IPS-11a (cell line): ENCODE measurements around the gene HOXB1.

ENCODE experiments used
- H3K4me3 ChIP-seq: one replicate; pipeline ENCODE4 v1.5.1; 2013; ENCODE audit warnings: low read depth, low read length, control low read depth

Gene HOXB1

DNA sequence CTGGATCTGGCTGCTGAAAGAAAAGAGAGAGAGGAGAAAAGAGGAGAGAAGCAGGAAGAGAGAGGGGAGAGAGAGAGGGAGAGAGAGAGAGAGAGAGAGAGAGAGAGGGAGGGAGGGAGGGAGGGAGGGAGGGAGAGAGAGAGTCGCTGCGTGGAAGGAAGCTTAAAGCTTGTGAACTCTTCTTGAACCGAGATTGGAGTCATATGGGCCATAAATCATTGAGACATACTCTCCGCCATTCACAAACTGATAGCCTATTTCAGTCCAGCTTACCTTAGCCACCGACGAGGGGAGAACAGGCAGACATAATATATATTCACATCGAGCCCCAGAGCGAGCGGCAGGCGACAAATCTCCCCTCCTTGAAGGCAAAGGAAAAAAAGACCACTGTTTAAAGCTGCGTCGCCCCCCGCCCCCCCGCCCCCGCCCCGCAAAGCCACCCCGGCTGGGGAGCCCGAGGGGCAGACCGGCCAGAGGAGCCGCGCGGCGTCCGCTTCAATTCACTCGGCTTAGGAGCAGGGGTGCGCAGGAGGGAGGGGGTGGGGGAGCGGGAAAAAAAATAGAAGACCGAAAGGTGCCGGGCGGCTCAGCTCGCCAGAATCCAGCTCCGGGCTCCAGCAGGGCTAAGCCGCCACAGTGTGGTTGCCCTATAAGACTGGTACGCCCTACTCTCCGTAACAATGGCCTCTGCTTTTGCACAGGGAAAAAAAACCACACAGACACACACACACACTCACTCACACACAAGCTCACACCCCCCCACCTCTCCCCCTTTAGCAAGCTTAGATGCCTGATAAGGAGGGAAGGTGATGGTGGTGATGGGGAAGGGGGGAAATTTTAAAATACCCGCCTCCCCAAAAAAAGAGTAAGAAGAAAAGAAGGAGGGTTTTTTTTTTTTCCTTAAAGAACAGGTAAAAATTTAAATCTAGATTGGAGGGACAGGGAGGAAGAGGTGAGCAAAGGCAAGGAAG lies 24.7 kb upstream of the HOXB1 start:
- no peak overlapping the region for H3K4me3 ChIP-seq

DNA sequence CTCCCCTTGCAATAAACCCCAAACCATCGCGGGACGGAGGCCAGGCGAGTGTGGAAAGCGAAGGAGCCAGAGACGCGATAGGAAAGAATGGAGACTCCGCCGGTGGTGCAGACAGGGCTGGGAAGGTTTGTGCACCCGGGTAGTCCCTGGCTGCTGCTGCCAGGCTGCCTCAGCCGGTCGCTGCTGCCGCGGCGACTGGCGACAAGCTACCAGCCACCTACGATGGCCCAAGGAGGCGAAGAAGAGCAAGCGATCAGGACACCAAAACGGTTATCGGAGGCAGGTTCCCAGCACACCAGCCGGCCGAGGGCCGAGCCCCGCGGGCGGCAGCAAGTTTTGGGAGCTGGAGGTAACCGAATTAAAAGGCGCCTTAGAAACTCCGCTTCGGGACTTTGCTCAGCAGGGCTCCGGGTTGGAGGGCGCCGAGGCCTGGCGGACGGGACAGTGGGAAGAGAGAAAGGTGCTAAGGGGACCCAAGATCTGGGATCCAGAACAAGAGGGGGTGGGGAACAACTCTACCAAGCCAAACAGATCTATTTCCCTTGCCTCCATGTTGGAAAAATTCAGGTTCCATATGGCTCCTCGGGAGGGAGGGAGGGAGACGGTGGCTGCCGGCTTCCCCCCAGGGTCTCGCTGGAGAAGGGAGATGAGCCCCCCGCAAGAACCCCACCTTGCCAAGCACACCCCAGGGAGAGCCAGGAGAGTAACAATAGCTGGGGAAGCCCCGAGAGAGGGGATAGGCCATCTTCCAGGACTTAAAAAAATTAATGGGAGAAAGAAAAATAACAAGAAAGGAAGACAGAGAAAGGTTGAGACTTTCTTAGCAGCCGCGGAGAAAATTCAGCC lies 23.8 kb upstream of the HOXB1 start:
- no peak overlapping the region for H3K4me3 ChIP-seq

DNA sequence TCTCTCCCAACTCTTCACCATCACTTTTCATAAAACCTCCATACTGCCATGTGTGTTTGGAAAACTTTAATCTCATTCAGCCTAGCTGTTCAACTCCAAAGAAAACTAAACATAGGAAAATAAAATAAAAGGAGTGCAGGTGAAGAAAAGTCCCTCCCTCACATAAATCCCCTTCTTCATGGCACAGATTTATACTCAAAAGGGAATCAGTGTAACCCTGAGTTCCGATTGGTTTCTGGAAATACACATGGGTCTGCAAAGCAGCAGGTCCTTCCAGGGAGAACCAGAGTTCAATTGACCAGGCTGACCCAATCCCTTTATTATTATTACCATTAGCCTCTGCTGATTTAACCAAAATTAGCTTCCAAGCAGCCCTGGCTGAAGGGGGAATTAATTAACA lies 23.0 kb upstream of the HOXB1 start:
- H3K4me3 ChIP-seq: no peak overlapping the region

DNA sequence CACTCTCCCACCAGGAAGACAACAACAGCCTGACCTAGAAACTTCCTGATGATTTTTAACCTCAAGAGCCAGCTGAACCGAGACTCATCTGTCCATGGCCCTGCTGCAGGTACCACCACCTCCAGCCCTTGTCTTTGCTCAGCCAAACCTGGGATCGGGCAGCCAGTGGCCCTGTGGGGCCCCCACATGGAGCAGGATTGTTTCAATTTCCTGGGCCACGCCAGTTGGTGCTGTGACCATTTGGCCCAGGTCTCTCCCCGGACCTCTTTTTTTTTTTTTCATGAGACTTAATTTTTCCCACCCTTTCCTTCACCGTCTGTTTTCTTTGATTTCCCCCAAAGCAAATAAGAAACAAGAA lies 22.4 kb upstream of the HOXB1 start:
- H3K4me3 ChIP-seq: no peak overlapping the region

DNA sequence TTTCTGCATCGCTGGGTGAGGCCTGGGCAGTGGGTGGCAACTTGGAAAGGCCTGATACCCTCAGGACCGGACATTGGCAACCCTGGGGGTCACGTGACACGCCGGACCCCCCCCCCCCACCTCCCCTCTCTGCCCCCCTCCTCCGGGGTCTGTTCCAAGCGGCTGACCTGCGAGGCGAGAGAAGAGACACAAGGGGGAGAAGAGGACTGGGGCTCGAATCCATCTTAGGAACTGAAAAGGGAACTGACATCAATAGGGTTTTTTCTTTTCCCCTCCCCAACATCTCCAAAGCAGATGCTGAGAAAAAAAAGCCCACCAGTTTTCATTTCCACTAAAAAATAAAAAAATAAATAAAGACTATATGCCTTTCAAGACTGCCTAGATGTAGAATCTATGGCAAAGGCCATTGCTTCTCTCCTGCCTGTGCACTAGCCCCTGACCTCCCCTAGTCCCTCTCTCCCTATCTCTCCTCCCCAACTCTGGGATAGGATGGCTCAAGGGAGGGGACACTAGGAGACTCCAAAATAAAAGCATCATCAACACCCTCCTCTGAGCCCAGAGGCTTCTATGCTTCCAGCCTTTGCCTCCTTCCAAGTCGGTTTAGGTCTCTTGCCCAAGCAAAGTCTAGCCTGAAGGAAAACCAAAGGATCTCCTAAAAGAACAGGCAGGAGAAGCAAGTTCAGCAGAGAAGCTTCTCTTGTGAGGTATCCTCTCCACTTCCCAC lies 21.8 kb upstream of the HOXB1 start:
- no peak overlapping the region for H3K4me3 ChIP-seq

DNA sequence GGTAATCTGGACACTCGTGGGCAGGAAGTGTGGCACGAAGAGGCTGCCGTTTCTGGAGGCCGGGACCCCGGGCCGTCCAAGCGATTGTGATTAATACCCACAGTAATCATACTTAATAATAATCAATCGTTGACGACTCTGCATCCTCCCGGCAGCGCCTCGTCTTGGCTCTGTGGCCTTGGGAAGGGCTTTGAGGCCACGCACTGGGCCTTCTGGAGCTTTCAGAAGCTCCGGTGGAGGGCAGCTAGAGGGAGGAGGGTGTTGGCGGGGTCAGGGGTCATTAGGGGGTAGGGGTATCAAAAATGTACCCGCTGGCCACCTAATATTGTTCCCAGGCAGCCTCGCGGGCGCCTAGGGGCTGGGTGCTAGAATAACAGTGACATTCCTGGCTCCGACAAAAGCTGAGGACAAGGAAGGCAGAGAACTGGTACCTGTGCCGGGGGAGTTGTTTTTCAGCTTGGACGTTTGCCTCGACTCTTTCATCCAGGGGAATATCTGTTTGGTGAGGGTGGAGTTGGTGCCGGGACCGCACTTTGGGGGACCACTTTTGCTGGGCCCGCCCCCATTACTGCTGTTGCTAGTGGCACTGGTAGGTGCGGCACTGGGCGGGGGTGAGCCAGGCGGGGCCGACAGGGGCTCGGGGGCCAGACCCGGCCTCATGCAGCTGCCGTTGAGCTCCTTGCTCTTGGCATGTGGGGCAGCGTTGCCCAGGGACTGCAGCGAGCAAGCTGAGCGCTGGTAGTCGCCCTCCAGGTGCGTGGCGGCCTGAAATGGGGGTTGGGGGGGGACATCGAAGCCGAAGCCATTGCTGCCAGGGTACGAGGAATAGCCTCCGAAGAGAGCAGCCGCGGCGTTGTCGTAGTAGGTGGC lies 21.0 kb upstream of the HOXB1 start:
- H3K4me3 ChIP-seq: no peak overlapping the region

DNA sequence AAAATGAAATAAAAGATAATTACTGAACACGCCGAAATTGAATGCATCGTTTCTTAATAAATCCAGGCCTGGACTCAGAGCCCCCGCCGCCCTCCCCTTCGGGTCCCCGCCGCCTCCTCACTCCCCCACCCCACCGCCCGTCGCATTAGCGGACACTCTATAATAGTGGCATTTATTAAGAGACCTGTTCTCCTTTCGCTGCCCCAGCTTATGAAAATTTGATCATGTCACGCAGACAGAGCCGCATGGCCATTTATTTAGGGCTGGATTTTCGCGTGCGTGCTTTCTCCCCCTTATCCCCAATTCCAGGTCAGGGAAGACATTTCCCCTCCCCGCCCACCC lies 20.4 kb upstream of the HOXB1 start:
- H3K4me3 ChIP-seq: no peak overlapping the region

DNA sequence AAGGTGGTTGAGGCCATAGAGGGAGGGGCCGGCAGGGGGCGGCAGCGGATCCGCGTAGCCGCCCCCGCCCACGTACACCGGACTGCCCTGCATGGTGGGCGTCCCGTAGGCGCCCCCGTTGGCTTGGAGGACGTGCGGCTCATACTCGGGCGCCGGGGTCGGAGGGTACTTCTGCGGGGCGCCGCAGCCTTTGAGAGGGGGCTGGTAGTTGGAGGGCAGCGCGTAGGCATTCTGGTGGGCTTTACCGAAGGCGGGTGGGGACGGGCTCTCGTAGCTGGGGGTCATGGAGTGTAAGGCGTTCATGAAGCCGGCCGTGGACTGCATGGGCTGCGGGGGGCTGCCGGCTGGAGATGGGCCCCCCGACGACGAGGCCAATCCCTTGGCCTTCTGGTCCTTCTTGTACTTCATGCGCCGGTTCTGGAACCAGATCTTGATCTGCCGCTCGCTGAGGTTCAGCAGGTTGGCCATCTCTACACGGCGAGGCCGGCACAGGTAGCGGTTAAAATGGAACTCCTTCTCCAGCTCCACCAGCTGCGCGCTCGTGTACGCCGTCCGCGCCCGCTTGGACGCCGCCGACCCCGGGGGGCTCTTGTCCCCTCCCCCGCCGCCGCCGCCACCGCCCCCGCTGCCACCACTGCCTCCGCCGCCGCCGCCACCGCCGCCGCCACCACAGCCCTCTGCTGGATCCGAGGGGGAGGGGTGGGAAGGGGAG lies 19.8 kb upstream of the HOXB1 start:
- no peak overlapping the region for H3K4me3 ChIP-seq

DNA sequence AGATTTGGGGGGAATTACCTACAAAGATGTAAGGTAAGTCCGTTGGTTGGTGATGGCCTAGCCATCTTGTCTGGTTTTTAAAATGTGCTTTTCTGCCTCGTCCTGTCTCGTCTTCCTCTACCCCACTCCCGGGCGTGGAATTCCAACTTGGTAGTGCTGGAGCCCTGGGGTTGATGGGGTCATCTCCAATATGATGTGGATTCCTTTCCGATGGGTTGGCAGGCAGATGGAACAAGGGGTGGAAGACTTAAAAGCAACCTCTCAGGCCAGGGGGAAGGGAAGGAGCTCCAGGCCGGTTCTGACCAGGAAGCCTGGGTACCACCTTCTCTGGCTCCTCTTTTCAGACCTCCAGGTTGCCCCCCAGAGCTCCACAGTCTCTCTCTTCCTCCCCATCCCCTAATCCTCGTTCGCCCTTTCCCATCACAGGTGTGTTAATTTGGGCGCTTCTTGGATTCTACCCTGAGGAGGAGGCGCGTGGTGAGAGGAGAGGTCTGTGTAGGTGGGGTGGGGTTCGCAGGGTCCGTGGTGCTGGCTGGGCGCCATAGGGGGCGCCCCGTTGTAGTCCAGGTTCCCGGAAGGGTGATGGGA lies 19.2 kb upstream of the HOXB1 start:
- no peak overlapping the region for H3K4me3 ChIP-seq

DNA sequence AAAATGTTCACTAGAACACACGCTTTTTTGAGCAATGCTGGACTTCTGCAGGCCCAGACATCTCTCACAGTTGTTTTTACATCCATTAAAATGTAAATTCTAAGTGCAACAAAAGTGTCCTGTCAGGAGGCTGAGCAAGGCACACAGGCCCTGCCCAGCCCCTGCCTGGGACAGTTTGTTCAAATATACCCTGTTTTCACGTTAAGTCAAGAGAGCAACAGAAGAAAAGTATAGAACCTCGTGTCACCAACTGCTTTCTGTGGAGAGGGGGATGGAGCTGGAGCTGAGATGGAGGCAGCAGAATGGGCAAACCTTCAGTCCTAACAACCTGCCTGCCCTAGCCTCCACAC lies 18.4 kb upstream of the HOXB1 start:
- no peak overlapping the region for H3K4me3 ChIP-seq

DNA sequence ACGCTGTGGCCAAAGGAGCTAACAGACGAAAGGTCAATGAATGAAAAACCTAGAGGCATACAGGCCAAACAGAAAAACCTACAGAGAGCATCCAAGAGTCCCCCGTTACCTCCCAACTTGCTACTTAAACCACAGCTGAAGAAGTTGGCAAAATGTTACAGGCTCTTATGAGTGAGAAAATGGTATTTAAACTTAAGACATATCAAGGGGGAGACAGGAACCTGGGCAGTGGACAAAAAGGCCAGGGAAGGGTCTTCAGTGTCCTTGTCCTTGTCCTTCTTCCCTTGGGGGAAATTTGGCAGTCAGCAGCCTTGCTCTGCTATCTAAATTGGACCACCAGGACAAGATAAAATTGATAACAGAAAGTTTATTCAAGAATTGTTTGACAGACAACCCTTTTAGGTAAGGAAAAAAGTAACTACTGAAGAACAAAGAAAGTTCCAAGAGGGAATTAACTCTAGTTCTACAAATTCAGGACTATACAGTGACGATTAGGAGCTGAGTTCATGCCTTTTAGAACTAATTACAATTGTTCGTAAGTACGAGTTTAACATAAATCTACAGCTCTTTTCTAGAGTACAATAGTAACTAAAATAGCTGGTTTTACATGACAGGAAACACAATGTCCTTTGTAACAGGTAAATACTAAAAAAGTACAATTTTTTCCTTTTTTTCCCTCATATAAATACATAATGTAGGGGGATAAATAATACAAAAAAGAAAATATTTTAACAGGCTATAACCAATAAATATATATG lies 17.9 kb upstream of the HOXB1 start:
- no peak overlapping the region for H3K4me3 ChIP-seq

DNA sequence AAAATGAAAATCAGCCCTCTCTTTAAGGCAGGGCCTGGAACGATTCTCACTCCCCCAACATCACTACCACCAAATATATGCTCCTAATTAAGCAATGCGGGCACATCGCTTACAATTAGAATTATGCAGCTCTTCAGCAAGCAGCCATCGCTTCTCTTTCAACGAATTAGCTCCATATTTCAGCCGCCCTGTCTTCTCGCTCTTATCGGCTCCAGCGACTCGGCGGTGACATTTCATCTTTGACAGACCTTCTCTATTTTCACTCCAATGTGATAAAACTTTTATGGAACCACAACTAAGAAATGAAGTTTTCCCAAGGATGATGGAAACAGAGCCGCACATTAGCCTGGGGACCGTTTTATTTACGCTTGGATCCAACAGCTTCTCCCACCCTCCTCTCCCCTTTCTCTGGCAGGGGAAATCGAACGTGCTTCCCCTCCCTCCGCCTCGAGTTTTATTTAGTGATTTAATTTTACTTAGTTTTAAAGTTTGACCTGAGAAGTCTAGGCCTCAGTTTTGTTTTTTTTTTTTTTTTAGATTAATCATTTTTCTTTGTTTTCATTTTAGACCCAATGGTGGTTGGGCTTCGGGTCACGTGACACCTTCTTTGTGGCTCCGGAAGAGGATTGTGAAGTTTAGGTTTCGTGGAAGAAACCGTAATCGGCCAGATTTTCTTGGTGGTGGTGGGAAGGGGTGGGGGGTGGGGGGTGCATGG lies 17.2 kb upstream of the HOXB1 start:
- H3K4me3 ChIP-seq: no peak overlapping the region

DNA sequence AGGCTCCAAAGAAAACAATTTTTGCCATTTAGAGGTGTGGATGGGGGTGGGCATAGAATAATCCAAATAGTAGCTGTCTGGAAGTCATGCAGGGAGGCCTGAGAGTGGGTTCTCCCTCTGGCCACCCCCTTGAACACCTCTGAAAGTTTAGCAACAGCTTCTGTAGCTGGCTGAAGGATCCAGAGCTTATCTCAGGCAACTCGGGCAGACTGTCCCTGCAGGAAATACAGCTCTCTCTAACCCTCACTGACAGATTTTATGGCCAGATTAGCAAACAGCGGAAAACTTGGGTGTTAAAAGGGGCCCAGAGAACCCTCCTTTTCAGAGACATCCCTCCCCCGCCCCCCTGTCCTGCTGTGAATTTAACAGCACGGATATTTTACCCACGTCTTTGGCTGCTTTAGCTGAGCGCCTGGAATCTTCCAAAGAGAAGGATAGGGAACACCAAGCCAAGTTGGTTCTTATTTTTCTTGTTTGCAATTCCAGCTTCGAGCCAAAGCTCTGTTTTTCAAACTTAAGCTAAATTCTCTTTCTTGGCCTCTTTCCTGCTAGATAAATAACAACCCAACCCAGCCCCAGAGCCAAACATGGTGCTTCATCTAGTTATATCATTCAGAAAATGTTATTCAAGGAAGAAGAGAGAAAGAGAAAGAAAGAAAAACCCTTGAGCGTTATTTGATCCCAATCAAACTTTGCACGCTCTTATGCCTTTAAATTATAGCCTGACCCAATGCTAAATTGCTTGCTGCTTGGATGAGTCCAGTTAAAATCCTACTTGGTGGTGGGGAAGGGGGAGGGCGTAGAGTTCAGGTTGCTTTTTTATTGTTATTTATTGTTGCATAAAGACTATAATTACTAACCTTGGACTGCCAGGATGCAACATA lies 16.4 kb upstream of the HOXB1 start:
- no peak overlapping the region for H3K4me3 ChIP-seq

DNA sequence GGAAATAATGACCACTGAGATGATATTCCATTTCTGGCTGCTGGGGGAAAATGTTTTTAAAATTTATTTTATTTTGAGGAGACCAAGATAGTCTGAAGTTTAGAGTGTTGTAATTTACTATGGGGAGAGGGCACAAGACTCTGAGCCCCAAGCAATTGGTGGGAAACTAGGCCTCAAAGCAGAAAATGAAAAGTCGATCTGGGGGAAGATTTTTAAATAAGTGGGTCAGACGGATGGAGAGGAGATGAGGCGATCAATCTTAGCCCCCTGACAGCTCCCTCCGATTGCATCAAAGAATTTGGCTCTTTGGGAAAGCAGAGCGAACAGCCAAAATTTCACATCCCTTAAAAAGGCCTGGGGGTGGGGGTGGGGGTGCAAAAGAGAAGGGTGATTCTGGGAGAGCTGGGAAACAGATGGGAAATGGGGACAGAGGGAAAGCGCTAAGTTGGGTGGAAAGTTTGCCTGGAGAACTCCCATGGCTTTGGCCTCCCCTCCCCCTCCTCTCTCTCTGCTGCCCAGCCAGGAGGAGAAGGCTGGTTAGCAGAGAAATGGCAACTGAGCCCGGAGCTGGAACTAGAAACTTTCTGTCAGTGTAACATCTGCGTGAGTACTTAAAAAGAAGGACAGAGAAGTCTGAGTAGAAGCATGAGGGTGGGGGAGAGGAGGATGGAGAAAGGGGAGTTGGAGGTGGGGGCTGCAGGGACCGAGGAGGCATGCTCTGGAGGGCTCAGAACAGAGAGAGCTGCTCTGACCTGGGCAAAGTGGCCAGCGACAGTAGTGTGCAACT lies 15.5 kb upstream of the HOXB1 start:
- H3K4me3 ChIP-seq: no peak overlapping the region

DNA sequence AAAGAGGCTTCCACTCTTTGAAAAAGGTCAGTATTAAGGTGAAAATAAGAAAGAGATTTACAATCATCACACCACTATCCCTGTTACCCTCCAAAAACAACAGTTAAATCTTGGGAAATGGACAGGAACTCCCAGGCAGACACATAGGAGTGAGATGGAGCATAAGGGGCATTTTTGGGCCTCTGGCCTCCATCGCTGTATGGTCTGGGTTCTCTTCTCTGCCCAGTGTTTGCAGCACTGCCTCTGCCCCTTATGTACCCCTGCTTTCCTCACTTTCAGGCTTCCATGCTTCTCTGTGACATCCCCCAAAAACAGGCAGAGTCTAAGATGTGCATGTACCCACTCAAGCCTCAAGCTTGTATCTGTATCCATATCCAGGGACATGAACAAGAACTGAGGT lies 14.7 kb upstream of the HOXB1 start:
- H3K4me3 ChIP-seq: no peak overlapping the region

DNA sequence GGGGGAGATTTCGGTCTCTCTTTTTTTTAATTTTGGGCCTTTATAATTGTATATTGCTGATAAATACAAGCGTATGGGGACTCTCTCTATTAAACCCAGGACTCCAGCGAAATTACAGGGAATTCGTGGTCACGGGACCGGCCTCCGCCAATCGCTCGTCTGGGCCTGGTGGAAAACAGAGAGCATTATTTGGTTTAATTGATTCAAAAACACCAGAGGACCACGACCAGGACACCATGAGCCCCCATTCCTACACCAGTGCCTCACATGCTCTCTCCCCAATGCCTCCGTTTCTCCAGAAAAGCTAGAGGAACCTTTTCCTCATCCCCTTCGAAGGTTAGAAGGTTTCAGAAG lies 14.2 kb upstream of the HOXB1 start, which contains the start of gene HOXB2:
TSS of gene HOXB2 (minus strand) at position 88 of the 354 bp plus-strand sequence. CDS start 198 bp downstream, outside the sequence.
- H3K4me3 ChIP-seq: no peak within 1 kb of the TSS
